Activated CD8-positive, alpha-beta T cell treated with anti-CD3 and anti-CD28 coated beads, Interleukin-2, amount 10 ng/mL, durations not matched to agents 7 days and 5 days (primary cell): ENCODE results near the gene PRELID2. TPM values are rescaled to one million over a fixed set of nuclear protein-coding genes. Genes with fewer than 3 reads are reported as not detected.
"Not testable (repeated sequence)": the region's sequence is repeated elsewhere in the genome, so short reads cannot be mapped to it uniquely, and the experiment has no call there.

Experiments used
- ATAC-seq: fragments of 150-1000 bp; cut with Tn5 transposase; one replicate; pipeline ENCODE4 v1.10.0; 2021; ENCODE audit warnings: moderate library complexity
- CTCF ChIA-PET: fragments of 350-600 bp; sonication (Branson Sonifier 250); formaldehyde crosslinking; loops from one replicate; lab custom pipeline; 2021; ENCODE audit warnings: antibody characterized with exemption; lab: Charles Lee
- POLR2A ChIA-PET: fragments of 350-600 bp; sonication (Branson Sonifier 250); formaldehyde crosslinking; loops from one replicate; lab custom pipeline; 2021; ENCODE audit warnings: antibody characterized with exemption; lab: Charles Lee
- DNase-seq: peaks from one replicate; pipeline ENCODE4 v3.0.0-alpha.2; 2020
- H3K27ac Mint-ChIP-seq: one replicate; pipeline ENCODE4 v1.8.0; 2021; ENCODE audit warnings: mild to moderate bottlenecking, mixed read lengths
- H3K27me3 Mint-ChIP-seq: one replicate; pipeline ENCODE4 v1.8.0; 2021; ENCODE audit warnings: low read depth, mixed read lengths
- H3K36me3 Mint-ChIP-seq: one replicate; pipeline ENCODE4 v1.8.0; 2021; ENCODE audit warnings: low read depth, mixed read lengths
- H3K4me1 Mint-ChIP-seq: one replicate; pipeline ENCODE4 v1.8.0; 2021; ENCODE audit warnings: low read depth, mixed read lengths
- H3K4me3 Mint-ChIP-seq: one replicate; pipeline ENCODE4 v1.8.0; 2021; ENCODE audit warnings: mild to moderate bottlenecking, mixed read lengths
- H3K9me3 Mint-ChIP-seq: one replicate; pipeline ENCODE4 v1.8.0; 2022; ENCODE audit warnings: mixed read lengths; ENCODE audit not compliant: insufficient read depth
- total RNA-seq, 2 experiments: library from RNA; stranded (reverse); gene quantifications; one replicate each; pipeline ENCODE4 v1.2.3, GENCODE V29; 2021

The PRELID2 gene
- total RNA-seq, 2 experiments from 2014 or later, result 1.2 to 1.5 TPM

DNA sequence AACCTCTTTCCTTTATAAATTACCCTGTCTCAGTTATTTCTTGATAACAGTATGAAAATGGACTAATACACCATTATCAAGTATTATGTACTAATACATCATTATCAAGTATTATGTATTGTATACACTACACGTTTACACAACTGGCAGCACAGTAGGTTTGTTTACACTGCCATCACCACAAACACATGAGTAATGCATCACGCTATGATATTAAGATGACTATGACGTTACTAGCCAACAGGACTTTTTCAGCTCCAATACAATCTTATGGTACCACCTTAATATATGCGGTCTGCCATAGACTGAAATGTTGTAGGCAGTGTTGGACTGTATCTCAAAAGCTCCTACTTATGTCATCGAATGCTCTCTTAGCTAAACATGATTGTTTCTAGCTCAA is 28.2 kb downstream of the PRELID2 start:
- no peaks in the 10 kb centered on the region for H3K9me3 Mint-ChIP-seq
- no peak overlapping the region for H3K4me3 Mint-ChIP-seq
- H3K36me3 Mint-ChIP-seq, result no peaks in the 10 kb centered on the region
- H3K4me1 Mint-ChIP-seq, result no peaks in the 10 kb centered on the region
- no peak for DNase-seq
- H3K27ac Mint-ChIP-seq, result no peak overlapping the region
- H3K27me3 Mint-ChIP-seq, result no peaks in the 10 kb centered on the region
- ChIA-PET POLR2A (no interaction called here), CTCF (no interaction called here)
- ATAC-seq, result no peak

GRCh38 chr5:145805819-145806218 is 29.3 kb downstream of the PRELID2 start:
- no peak overlapping the region for H3K27ac Mint-ChIP-seq
- H3K4me3 Mint-ChIP-seq, result no peak overlapping the region
- H3K27me3 Mint-ChIP-seq, result no peaks in the 10 kb centered on the region
- H3K4me1 Mint-ChIP-seq, result no peaks in the 10 kb centered on the region
- ChIA-PET CTCF (no interaction called here), POLR2A (no interaction called here)
- H3K36me3 Mint-ChIP-seq, result no peaks in the 10 kb centered on the region
- H3K9me3 Mint-ChIP-seq, result no peaks in the 10 kb centered on the region
- ATAC-seq (no peak), DNase-seq (no peak)

- Mint-ChIP-seq H3K36me3 (no peaks in the 10 kb centered on the region), H3K4me3 (no peak overlapping the region), H3K9me3 (no peaks in the 10 kb centered on the region), H3K4me1 (no peaks in the 10 kb centered on the region), H3K27me3 (no peaks in the 10 kb centered on the region), H3K27ac (no peak overlapping the region)
- DNase-seq, result no peak
- CTCF ChIA-PET, result interaction anchor here (0.8 kb wide), 1 partner anchor 22 kb away, joined by 3 read pairs; no protein-coding TSS in a partner anchor
- ATAC-seq, result no peak
- POLR2A ChIA-PET, result no interaction called here
Measured at GRCh38 chr5:145804701-145805100, 30.4 kb downstream of the PRELID2 start.

DNA sequence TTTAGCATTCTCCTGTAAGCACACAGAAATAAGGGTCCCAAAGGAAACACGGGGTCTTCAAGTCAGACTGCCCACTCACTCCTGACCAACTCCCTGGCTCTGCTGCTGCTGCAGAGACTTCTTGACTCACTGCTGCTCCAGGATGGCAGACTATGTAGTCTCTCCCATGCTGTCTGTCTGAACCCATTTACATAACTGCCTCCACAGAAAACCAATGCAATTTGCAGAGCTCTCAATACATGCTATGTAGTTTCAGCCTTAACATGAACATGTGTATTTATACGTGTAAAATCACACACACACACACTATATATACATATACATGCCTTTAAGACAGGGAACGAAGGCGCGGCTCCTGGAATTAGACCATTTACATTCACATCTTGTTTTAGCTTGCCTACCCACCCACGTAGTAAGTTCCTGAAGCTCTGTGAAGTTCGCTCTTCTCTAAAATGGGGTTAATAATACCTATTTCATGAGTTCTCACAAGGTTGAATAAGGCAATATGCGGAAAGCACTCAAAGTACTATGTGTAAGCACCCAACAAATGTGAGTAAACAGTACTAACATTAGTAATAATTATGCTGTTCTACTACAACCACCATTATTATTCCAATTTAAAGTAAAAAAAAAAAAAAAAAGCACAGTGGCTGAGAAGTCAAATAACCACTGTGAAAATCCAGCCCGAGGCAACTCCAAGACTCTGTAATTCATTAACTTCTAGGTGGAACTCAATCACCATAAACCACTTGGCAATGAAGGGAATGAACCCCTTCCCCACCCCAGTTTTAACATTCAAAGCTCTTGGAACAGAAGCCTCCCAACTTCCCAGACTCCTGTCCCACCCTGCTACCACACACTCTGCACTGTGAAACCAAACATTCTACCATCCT is 31.8 kb downstream of the PRELID2 start:
- CTCF ChIA-PET, result no interaction called here
- ATAC-seq, result no peak
- no peaks in the 10 kb centered on the region for H3K4me1 Mint-ChIP-seq
- no peaks in the 10 kb centered on the region for H3K9me3 Mint-ChIP-seq
- no peaks in the 10 kb centered on the region for H3K27me3 Mint-ChIP-seq
- POLR2A ChIA-PET, result no interaction called here
- no peak overlapping the region for H3K27ac Mint-ChIP-seq
- no peak overlapping the region for H3K4me3 Mint-ChIP-seq
- no peak for DNase-seq
- H3K36me3 Mint-ChIP-seq, result no peaks in the 10 kb centered on the region

DNA sequence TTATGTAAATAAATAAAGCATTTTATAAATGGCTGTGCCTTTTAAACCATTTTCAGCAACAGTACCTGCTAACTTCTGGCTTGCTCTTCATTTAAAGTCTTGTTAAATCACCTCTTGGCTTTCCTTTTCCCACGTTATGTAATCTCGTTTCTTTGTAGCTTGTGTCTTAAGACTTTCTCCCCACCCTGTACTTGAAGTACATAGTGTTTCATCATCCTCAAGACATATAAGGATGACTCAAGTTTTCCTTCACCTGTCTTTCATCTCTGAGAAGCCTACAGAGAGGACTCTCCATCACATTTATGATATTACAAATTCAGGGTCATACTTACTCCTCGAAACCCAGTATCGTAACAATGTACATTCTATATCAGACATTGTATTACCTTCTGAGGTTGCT is 33.9 kb downstream of the PRELID2 start:
- Mint-ChIP-seq H3K9me3 (no peaks in the 10 kb centered on the region), H3K27me3 (no peaks in the 10 kb centered on the region)

DNA sequence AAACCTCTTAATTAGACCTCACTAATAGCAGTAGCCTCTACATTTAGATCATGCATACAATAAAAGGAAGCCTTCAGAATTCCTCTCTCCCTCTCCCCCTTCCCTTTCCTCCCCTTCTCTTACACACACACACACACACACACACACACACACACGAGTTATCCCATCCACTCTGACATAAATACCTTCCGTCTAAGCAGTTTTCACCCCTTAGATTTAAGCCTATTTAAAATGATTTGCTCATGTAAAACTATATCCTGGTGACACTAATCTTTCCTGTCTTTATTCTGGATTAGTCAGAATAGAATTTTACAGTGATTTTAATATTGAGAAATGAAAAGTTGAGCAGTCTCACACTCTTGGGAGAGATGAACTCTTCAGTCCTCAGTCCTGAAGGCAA is 35.0 kb downstream of the PRELID2 start:
- DNase-seq, result no peak
- Mint-ChIP-seq H3K36me3 (no peaks in the 10 kb centered on the region), H3K4me3 (no peak overlapping the region), H3K27ac (no peak overlapping the region), H3K4me1 (no peaks in the 10 kb centered on the region), H3K27me3 (no peaks in the 10 kb centered on the region), H3K9me3 (no peaks in the 10 kb centered on the region)
- ChIA-PET CTCF (no interaction called here), POLR2A (no interaction called here)
- ATAC-seq, result no peak

More for the DNA sequence above, 33.9 kb downstream of the PRELID2 start:
- Mint-ChIP-seq H3K4me1 (no peaks in the 10 kb centered on the region), H3K4me3 (no peak overlapping the region), H3K27ac (no peak overlapping the region), H3K36me3 (no peaks in the 10 kb centered on the region)
- ChIA-PET POLR2A (no interaction called here), CTCF (interaction anchor here (0.9 kb wide), 1 partner anchor 15 kb away, joined by 3 read pairs; no protein-coding TSS in a partner anchor)
- no peak for ATAC-seq
- no peak for DNase-seq

DNA sequence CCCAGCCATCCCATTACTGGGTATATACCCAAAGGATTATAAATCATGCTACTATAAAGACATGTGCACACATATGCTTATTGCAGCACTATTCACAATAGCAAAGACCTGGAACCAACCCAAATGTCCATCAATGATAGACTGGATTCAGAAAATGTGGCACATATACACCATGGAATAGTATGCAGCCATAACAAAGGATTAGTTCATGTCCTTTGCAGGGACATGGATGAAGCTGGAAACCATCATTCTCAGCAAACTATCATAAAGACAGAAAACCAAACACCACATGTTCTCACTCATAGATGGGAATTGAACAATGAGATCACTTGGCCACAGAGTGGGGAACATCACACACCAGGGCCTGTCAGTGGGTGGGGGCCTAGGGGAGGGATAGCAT is 36.6 kb downstream of the PRELID2 start:
- H3K36me3 Mint-ChIP-seq, POLR2A ChIA-PET, H3K27ac Mint-ChIP-seq, H3K4me3 Mint-ChIP-seq, H3K9me3 Mint-ChIP-seq, ATAC-seq, H3K4me1 Mint-ChIP-seq, DNase-seq, H3K27me3 Mint-ChIP-seq, CTCF ChIA-PET: not testable (repeated sequence)

DNA sequence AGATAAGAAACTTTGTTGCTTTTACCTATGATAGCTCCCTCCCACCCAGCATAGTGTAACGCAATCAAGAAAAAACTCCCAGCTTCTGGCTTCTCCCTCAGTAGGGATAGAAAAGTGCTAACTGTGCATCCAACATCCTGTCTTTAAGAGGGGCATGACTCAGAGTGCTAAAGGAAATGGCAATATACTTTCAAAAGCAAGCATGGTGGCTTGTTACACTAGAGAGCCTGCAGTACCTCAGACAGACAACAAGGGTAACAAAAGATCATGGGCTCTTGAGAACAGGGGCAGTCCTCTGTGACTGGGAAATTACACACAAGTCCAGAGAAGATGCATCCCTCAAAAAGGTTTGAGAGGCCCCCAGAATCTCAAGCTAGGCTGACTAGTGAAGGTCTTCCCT is 37.8 kb downstream of the PRELID2 start:
- H3K27me3 Mint-ChIP-seq, result no peaks in the 10 kb centered on the region
- CTCF ChIA-PET, result interaction anchor here (0.6 kb wide), 1 partner anchor 29 kb away, joined by 3 read pairs; no protein-coding TSS in a partner anchor
- H3K4me1 Mint-ChIP-seq, result no peaks in the 10 kb centered on the region
- POLR2A ChIA-PET, result no interaction called here
- no peaks in the 10 kb centered on the region for H3K9me3 Mint-ChIP-seq
- no peaks in the 10 kb centered on the region for H3K36me3 Mint-ChIP-seq
- no peak for DNase-seq
- no peak for ATAC-seq
- no peak overlapping the region for H3K4me3 Mint-ChIP-seq
- H3K27ac Mint-ChIP-seq, result no peak overlapping the region

DNA sequence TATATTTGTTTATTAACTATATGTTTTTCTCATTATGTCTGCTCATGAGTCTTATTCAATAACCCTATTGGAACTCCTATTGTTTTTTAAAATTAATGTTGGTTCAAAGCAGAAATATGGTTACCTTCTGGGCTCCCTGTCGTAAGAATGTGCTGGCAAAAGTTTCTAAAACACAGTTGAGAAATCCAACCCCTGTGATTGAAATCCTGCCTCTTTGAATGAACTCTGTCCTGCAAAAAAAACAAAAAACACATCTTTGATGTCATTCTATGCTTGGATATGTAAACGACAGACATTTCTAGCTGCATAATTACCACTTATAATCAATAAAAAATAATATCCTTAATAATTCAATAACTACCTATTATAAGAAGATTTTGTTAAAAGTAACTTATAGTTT is 38.8 kb downstream of the PRELID2 start:
- ATAC-seq, result no peak
- no peaks in the 10 kb centered on the region for H3K9me3 Mint-ChIP-seq
- no peaks in the 10 kb centered on the region for H3K36me3 Mint-ChIP-seq
- no peak overlapping the region for H3K4me3 Mint-ChIP-seq
- CTCF ChIA-PET, result no interaction called here
- no peak overlapping the region for H3K27ac Mint-ChIP-seq
- no peak for DNase-seq
- H3K27me3 Mint-ChIP-seq, result no peaks in the 10 kb centered on the region
- POLR2A ChIA-PET, result no interaction called here
- H3K4me1 Mint-ChIP-seq, result no peaks in the 10 kb centered on the region

GRCh38 chr5:145793574-145793973 is 41.6 kb downstream of the PRELID2 start:
- Mint-ChIP-seq H3K27me3 (no peaks in the 10 kb centered on the region), H3K4me3 (no peak overlapping the region), H3K36me3 (no peaks in the 10 kb centered on the region), H3K27ac (no peak overlapping the region), H3K9me3 (no peaks in the 10 kb centered on the region), H3K4me1 (no peaks in the 10 kb centered on the region)
- ATAC-seq, result no peak
- DNase-seq, result no peak
- POLR2A ChIA-PET, result no interaction called here
- CTCF ChIA-PET, result no interaction called here

DNA sequence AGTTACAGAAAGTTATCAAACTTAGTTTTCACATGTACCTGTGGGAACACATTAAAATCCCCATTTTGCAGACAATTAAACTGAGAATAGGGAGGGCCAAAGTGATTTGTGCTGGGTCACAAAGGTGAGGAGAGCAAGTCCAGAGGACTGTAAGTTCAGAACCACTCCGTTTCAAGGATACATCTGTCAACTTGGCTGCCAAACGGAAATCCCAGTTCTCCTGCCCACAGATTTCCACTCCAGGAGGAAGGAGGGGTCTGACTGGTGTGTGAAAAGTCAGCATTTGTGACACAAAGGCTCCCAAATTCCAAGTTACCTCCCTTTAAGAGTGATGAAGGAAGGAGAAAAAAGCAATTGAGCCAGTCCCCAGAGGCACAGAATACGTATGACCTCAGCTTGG is 42.3 kb downstream of the PRELID2 start:
- H3K4me1 Mint-ChIP-seq, result no peaks in the 10 kb centered on the region
- DNase-seq (no peak), ATAC-seq (no peak)
- ChIA-PET POLR2A (no interaction called here), CTCF (no interaction called here)
- H3K9me3 Mint-ChIP-seq, result no peaks in the 10 kb centered on the region
- no peaks in the 10 kb centered on the region for H3K27me3 Mint-ChIP-seq
- H3K27ac Mint-ChIP-seq, result no peak overlapping the region
- H3K4me3 Mint-ChIP-seq, result no peak overlapping the region
- H3K36me3 Mint-ChIP-seq, result no peaks in the 10 kb centered on the region

DNA sequence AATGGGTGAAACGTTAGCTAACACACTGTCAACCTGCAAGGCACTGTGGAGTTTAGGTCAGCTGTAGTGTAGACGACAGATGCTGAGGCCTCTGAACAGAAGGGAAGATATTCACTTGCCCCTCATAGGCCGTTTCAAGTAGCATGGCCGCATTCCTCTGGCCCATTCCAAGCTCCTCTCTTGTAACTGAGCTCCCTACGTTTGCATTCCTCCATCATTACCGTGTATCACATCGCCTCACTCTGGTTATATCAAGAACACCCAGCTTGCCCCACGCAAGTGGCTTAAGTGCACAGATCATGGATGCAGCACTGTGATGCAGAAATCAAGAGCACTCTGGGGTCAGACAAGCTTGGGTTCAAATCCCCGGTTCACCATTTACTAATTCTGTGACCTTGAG is 43.3 kb downstream of the PRELID2 start:
- ATAC-seq (no peak), DNase-seq (no peak)
- no peak overlapping the region for H3K4me3 Mint-ChIP-seq
- ChIA-PET POLR2A (no interaction called here), CTCF (no interaction called here)
- no peak overlapping the region for H3K27ac Mint-ChIP-seq
- H3K9me3 Mint-ChIP-seq, result no peaks in the 10 kb centered on the region
- H3K27me3 Mint-ChIP-seq, result no peaks in the 10 kb centered on the region
- H3K36me3 Mint-ChIP-seq, result no peaks in the 10 kb centered on the region
- no peaks in the 10 kb centered on the region for H3K4me1 Mint-ChIP-seq
